Stimulated activated naive B cell treated with anti-CD40 and anti-IgM and Interleukin-4, amounts not matched to agents 10 μg/mL and 1 μg/mL and 100 μg/mL, for 72 hours (primary cell): ENCODE measurements around the gene CLASRP.

Experiments
- ATAC-seq, 2 donors: fragments of 150-1000 bp; cut with Tn5 transposase; replicated peaks; 2 replicates each; pipeline ENCODE4 v1.10.0; 2021; ENCODE audit warnings: moderate library complexity in 1 of 2
- DNase-seq: peaks from one replicate; pipeline ENCODE4 v3.0.0; 2021
- H3K27ac Mint-ChIP-seq: one replicate; pipeline ENCODE4 v1.8.0; 2022; ENCODE audit warnings: mild to moderate bottlenecking, mixed read lengths
- H3K27me3 Mint-ChIP-seq, 2 donors: one replicate each; pipeline ENCODE4 v1.8.0; 2022; ENCODE audit warnings: mixed read lengths in 2 of 2
- H3K36me3 Mint-ChIP-seq, 2 donors: one replicate each; pipeline ENCODE4 v1.8.0; 2022; ENCODE audit warnings: mixed read lengths in 2 of 2, mild to moderate bottlenecking in 1 of 2
- H3K4me1 Mint-ChIP-seq, 2 donors: one replicate each; pipeline ENCODE4 v1.8.0; 2022; ENCODE audit warnings: mixed read lengths in 2 of 2, mild to moderate bottlenecking in 1 of 2
- H3K4me3 Mint-ChIP-seq, 2 donors: one replicate each; pipeline ENCODE4 v1.8.0; 2022; ENCODE audit warnings: mild to moderate bottlenecking in 2 of 2, mixed read lengths in 2 of 2, moderate library complexity in 1 of 2
- H3K9me3 Mint-ChIP-seq, 2 donors: one replicate each; pipeline ENCODE4 v1.8.0; 2022; ENCODE audit warnings: mixed read lengths in 2 of 2, mild to moderate bottlenecking in 1 of 2

Gene CLASRP

GRCh38 chr19:45037393-45038169, 1.3 kb upstream of the CLASRP start:
- Mint-ChIP-seq H3K27ac (peak overlapping the region; percentile 56), H3K36me3 (peaks cover 53 to 67% of the 10 kb centered on the region in 2 donors), H3K4me1 (peaks cover 28 to 41% of the 10 kb centered on the region in 2 donors), H3K4me3 (peak overlapping the region; percentile 22 to 32), H3K27me3 (no peaks in the 10 kb centered on the region), H3K9me3 (peaks cover 0 to 2% of the 10 kb centered on the region in 2 donors)
- no peak for ATAC-seq
- DNase-seq = no peak

GRCh38 chr19:45040059-45040771, 1.4 kb downstream of the CLASRP start:
- H3K27ac Mint-ChIP-seq = peak overlapping the region; percentile 93
- ATAC-seq = no peak

GRCh38 chr19:45041125-45041524, 2.3 kb downstream of the CLASRP start:
- DNase-seq = no peak
- Mint-ChIP-seq H3K27ac (peak overlapping the region; percentile 93), H3K4me1 (peaks cover 35 to 57% of the 10 kb centered on the region in 2 donors), H3K9me3 (no peaks in the 10 kb centered on the region), H3K36me3 (peaks cover 45 to 61% of the 10 kb centered on the region in 2 donors), H3K27me3 (no peaks in the 10 kb centered on the region), H3K4me3 (peak overlapping the region; percentile 91 to 92)
- ATAC-seq = no peak

More at GRCh38 chr19:45040059-45040771, 1.4 kb downstream of the CLASRP start:
- H3K27me3 Mint-ChIP-seq = no peaks in the 10 kb centered on the region
- H3K4me3 Mint-ChIP-seq = peak overlapping the region; percentile 91 to 92
- H3K36me3 Mint-ChIP-seq = peaks cover 42 to 58% of the 10 kb centered on the region in 2 donors
- peaks cover 0 to 2% of the 10 kb centered on the region in 2 donors for H3K9me3 Mint-ChIP-seq
- DNase-seq = no peak
- peaks cover 28 to 48% of the 10 kb centered on the region in 2 donors for H3K4me1 Mint-ChIP-seq

GRCh38 chr19:45045671-45046353, 7.0 kb downstream of the CLASRP start:
- Mint-ChIP-seq H3K27ac (peak overlapping the region; percentile 92), H3K4me1 (peaks cover 52 to 75% of the 10 kb centered on the region in 2 donors), H3K27me3 (no peaks in the 10 kb centered on the region), H3K36me3 (peaks cover 42 to 54% of the 10 kb centered on the region in 2 donors), H3K4me3 (peak overlapping the region in 1 of 2 donors; percentile 39), H3K9me3 (no peaks in the 10 kb centered on the region)
- ATAC-seq (no peak), DNase-seq (no peak)

- Mint-ChIP-seq H3K27me3 (no peaks in the 10 kb centered on the region), H3K4me1 (peaks cover 51 to 75% of the 10 kb centered on the region in 2 donors), H3K27ac (peak overlapping the region; percentile 92), H3K36me3 (peaks cover 42 to 55% of the 10 kb centered on the region in 2 donors), H3K9me3 (no peaks in the 10 kb centered on the region), H3K4me3 (peak overlapping the region; percentile 81 to 83)
- DNase-seq (no peak), ATAC-seq (no peak)
These were observed 7.5 kb downstream of the CLASRP start for GRCh38 chr19:45046355-45046754.

GRCh38 chr19:45047188-45047797, 8.4 kb downstream of the CLASRP start:
- DNase-seq (no peak), ATAC-seq (peak; percentile 88 to 90)
- Mint-ChIP-seq H3K36me3 (peaks cover 39 to 51% of the 10 kb centered on the region in 2 donors), H3K4me3 (peak overlapping the region; percentile 81 to 83), H3K27me3 (no peaks in the 10 kb centered on the region), H3K9me3 (no peaks in the 10 kb centered on the region), H3K27ac (peak overlapping the region; percentile 93), H3K4me1 (peaks cover 52 to 75% of the 10 kb centered on the region in 2 donors)

GRCh38 chr19:45049073-45049736, 10.4 kb downstream of the CLASRP start:
- peak overlapping the region; percentile 84 for H3K27ac Mint-ChIP-seq
- peak overlapping the region in 1 of 2 donors; percentile 5 for H3K4me3 Mint-ChIP-seq
- ATAC-seq (no peak), DNase-seq (no peak)
- H3K9me3 Mint-ChIP-seq = no peaks in the 10 kb centered on the region
- H3K27me3 Mint-ChIP-seq = no peaks in the 10 kb centered on the region
- peaks cover 56 to 79% of the 10 kb centered on the region in 2 donors for H3K4me1 Mint-ChIP-seq
- peaks cover 43 to 56% of the 10 kb centered on the region in 2 donors for H3K36me3 Mint-ChIP-seq

- Mint-ChIP-seq H3K27ac (peak overlapping the region; percentile 84), H3K4me3 (no peak overlapping the region), H3K36me3 (peaks cover 44 to 61% of the 10 kb centered on the region in 2 donors), H3K27me3 (no peaks in the 10 kb centered on the region), H3K4me1 (peaks cover 54 to 75% of the 10 kb centered on the region in 2 donors), H3K9me3 (no peaks in the 10 kb centered on the region)
- no peak for DNase-seq
- ATAC-seq = no peak
These were observed 11.2 kb downstream of the CLASRP start for GRCh38 chr19:45050036-45050435.

GRCh38 chr19:45051929-45052579, 13.2 kb downstream of the CLASRP start:
- no peaks in the 10 kb centered on the region for H3K9me3 Mint-ChIP-seq
- DNase-seq (peak; percentile 23), ATAC-seq (peak; percentile 78 to 82)
- H3K27me3 Mint-ChIP-seq = no peaks in the 10 kb centered on the region
- H3K4me1 Mint-ChIP-seq = peaks cover 45 to 72% of the 10 kb centered on the region in 2 donors
- peaks cover 31 to 54% of the 10 kb centered on the region in 2 donors for H3K36me3 Mint-ChIP-seq
- H3K27ac Mint-ChIP-seq = peak overlapping the region; percentile 81
- H3K4me3 Mint-ChIP-seq = peak overlapping the region; percentile 26 to 47

- Mint-ChIP-seq H3K27ac (peak overlapping the region; percentile 79), H3K27me3 (no peaks in the 10 kb centered on the region), H3K9me3 (no peaks in the 10 kb centered on the region), H3K36me3 (peaks cover 44 to 68% of the 10 kb centered on the region in 2 donors), H3K4me1 (peaks cover 39 to 51% of the 10 kb centered on the region in 2 donors), H3K4me3 (no peak overlapping the region)
- ATAC-seq (peak; percentile 26 to 30), DNase-seq (no peak)
These were observed 18.0 kb downstream of the CLASRP start for GRCh38 chr19:45056831-45057230.

- H3K27ac Mint-ChIP-seq = peak overlapping the region; percentile 66
- no peaks in the 10 kb centered on the region for H3K27me3 Mint-ChIP-seq
- ATAC-seq (no peak), DNase-seq (no peak)
- H3K9me3 Mint-ChIP-seq = no peaks in the 10 kb centered on the region
- no peak overlapping the region for H3K4me3 Mint-ChIP-seq
- H3K4me1 Mint-ChIP-seq = peaks cover 33 to 45% of the 10 kb centered on the region in 2 donors
- peaks cover 38 to 64% of the 10 kb centered on the region in 2 donors for H3K36me3 Mint-ChIP-seq
These were observed 18.6 kb downstream of the CLASRP start for GRCh38 chr19:45057444-45057843.

- DNase-seq (no peak), ATAC-seq (no peak)
- Mint-ChIP-seq H3K9me3 (no peaks in the 10 kb centered on the region), H3K4me3 (no peak overlapping the region), H3K27ac (peak overlapping the region; percentile 43), H3K4me1 (peaks cover 30 to 38% of the 10 kb centered on the region in 2 donors), H3K36me3 (peaks cover 37 to 65% of the 10 kb centered on the region in 2 donors), H3K27me3 (no peaks in the 10 kb centered on the region)
These were observed 19.8 kb downstream of the CLASRP start for GRCh38 chr19:45058622-45059159.
